ENCODE data around the gene SLF1.

GRCh38 chr5:94575196-94575595, 43.3 kb upstream of the SLF1 start:
- TF ChIP-seq CTCF (IDR thresholded peaks at IDR 0.05), result no peak
- no peak for TF ChIP-seq POLR2A (IDR thresholded peaks at IDR 0.05)

All from lower leg skin (tissue), 3 donors.